Body of pancreas (tissue), 4 donors: Measurements from ENCODE around the gene POLR3A. TPM values are rescaled to one million over a fixed set of nuclear protein-coding genes. Genes with fewer than 3 reads are reported as not detected.

Experiments used
- ATAC-seq: fragments of 150-250 bp; one replicate; pipeline ENCODE4 v1.9.1; 2016
- DNase-seq, 4 donors: peaks; one replicate each; pipeline ENCODE4 v3.0.0-alpha.2; 2019
- H3K27ac ChIP-seq, 4 donors: fragments of 200-600 bp; sonication (generic); 1 replicate in 3 of 4; 2 replicates in 1 of 4; pipeline versions ENCODE4 v1.5.1 to v1.6.1; 2016 to 2019; ENCODE audit warnings: mild to moderate bottlenecking in 1 of 4, mixed read lengths in 1 of 4, moderate library complexity in 1 of 4
- H3K27me3 ChIP-seq, 2 donors: fragments of 200-600 bp; sonication (generic); one replicate each; pipeline ENCODE4 v1.6.0; 2016; ENCODE audit warnings: mild to moderate bottlenecking in 1 of 2
- H3K36me3 ChIP-seq, 2 donors: fragments of 200-600 bp; sonication (generic); replicated peaks in 1 of 2; 2 replicates each; pipeline ENCODE4 v1.5.1; 2016; ENCODE audit warnings: low read depth in 2 of 2; ENCODE audit not compliant: insufficient read depth in 1 of 2
- H3K4me1 ChIP-seq: fragments of 200-600 bp; sonication (generic); one replicate; pipeline ENCODE4 v1.6.0; 2016
- H3K4me3 ChIP-seq, 2 donors: fragments of 200-600 bp; sonication (generic); 1 replicate in 1 of 2; 2 replicates in 1 of 2; pipeline ENCODE4 v1.5.1; 2016 to 2019
- H3K9me3 ChIP-seq, 3 donors: fragments of 200-600 bp; sonication (generic); 1 replicate in 2 of 3; 2 replicates in 1 of 3; pipeline ENCODE4 v1.5.1; 2016
- CTCF ChIP-seq, 7 experiments: fragments of 450-650 bp in 4 of 7; fragments of 200-600 bp in 3 of 7; sonication (generic) in 3 of 7; IDR thresholded peaks; one replicate each; pipeline ENCODE4 v1.5.1; 2016 to 2019; ENCODE audit warnings: antibody characterized with exemption in 7 of 7
- POLR2A ChIP-seq, 3 donors: fragments of 450-650 bp; IDR thresholded peaks; one replicate each; pipeline ENCODE4 v1.6.1; 2016; ENCODE audit warnings: antibody characterized with exemption in 3 of 3, mild to moderate bottlenecking in 2 of 3
- WGBS, 2 donors: methylation state at CpG; one replicate each; pipeline ENCODE4 v1.1.5; 2017; 5-methylcytosine and 5-hydroxymethylcytosine counted together
- intact Hi-C: fragments of 100-400 bp; cut with DNase I; formaldehyde crosslinking; loops from one replicate; pipeline ENCODE4 v1.15.1; 2023
- total RNA-seq, 2 donors: library from RNA; depleted of rRNA; stranded (reverse); fragments of >200 nt; gene quantifications; one replicate each; pipeline ENCODE4 v1.1.0, GENCODE V29; 2016

POLR3A gene
- total RNA-seq, 2 donors from 2014 or later, result 7.9 to 10.4 TPM

- 16 to 24% methylated on average over 7 to 13 of the region's 13 CpGs for whole genome bisulfite sequencing, 2 donors
- DNase-seq (peak; percentile 84 to 91 (median 88)), ATAC-seq (peak; percentile 90)
- no peaks in the 10 kb centered on the region for H3K4me1 ChIP-seq
- no peaks in the 10 kb centered on the region for H3K9me3 ChIP-seq
- H3K27me3 ChIP-seq, result no peaks in the 10 kb centered on the region
- TF ChIP-seq POLR2A (IDR thresholded peaks at IDR 0.05), result no peak
- peak; percentile 74 to 93 (median 86) for TF ChIP-seq CTCF (IDR thresholded peaks at IDR 0.05)
- H3K27ac ChIP-seq, result no peak overlapping the region
- intact Hi-C loops, result loop anchor here (5.0 to 10.0 kb wide), 2 partner anchors 607 to 1150 kb away; no protein-coding TSS in a partner anchor
- H3K36me3 ChIP-seq, result no peaks in the 10 kb centered on the region
- no peak overlapping the region for H3K4me3 ChIP-seq
Observed at GRCh38 chr10:78047314-78047891, 18.1 kb upstream of the POLR3A start.

- ATAC-seq, result no peak
- H3K4me1 ChIP-seq, result no peaks in the 10 kb centered on the region
- no peaks in the 10 kb centered on the region for H3K9me3 ChIP-seq
- no peaks in the 10 kb centered on the region for H3K27me3 ChIP-seq
- 66 to 71% methylated on average over 9 to 10 of the region's 10 CpGs for WGBS, 2 donors
- no peak for TF ChIP-seq POLR2A (IDR thresholded peaks at IDR 0.05)
- no peak for TF ChIP-seq CTCF (IDR thresholded peaks at IDR 0.05)
- peaks cover 0 to 2% of the 10 kb centered on the region in 2 donors for H3K36me3 ChIP-seq
- DNase-seq, result no peak
- intact Hi-C loops, result loop anchor here (5.0 to 10.0 kb wide), 2 partner anchors 608 to 1151 kb away; no protein-coding TSS in a partner anchor
- H3K4me3 ChIP-seq, result no peak overlapping the region
- H3K27ac ChIP-seq, result no peak overlapping the region
Observed at GRCh38 chr10:78046711-78047269, 17.5 kb upstream of the POLR3A start.

GRCh38 chr10:78045856-78046255 lies 16.5 kb upstream of the POLR3A start:
- Histone ChIP-seq H3K27me3 (no peaks in the 10 kb centered on the region), H3K4me3 (no peak overlapping the region), H3K27ac (no peak overlapping the region), H3K36me3 (peaks cover 4 to 11% of the 10 kb centered on the region in 2 donors), H3K4me1 (no peaks in the 10 kb centered on the region), H3K9me3 (no peaks in the 10 kb centered on the region)
- DNase-seq (no peak), ATAC-seq (no peak)
- 83 to 87% methylated on average over 8 of the region's 8 CpGs for WGBS, 2 donors
- intact Hi-C loops, result loop anchor here (5.0 to 10.0 kb wide), 2 partner anchors 609 to 1151 kb away; no protein-coding TSS in a partner anchor
- TF ChIP-seq CTCF (IDR thresholded peaks at IDR 0.05) (no peak), POLR2A (IDR thresholded peaks at IDR 0.05) (no peak)

GRCh38 chr10:78045237-78045636 lies 15.9 kb upstream of the POLR3A start:
- DNase-seq, result no peak
- no peak overlapping the region for H3K27ac ChIP-seq
- no peak for TF ChIP-seq CTCF (IDR thresholded peaks at IDR 0.05)

More at GRCh38 chr10:78045237-78045636, 15.9 kb upstream of the POLR3A start:
- intact Hi-C loops, result loop anchor here (5.0 to 10.0 kb wide), 2 partner anchors 610 to 1152 kb away; no protein-coding TSS in a partner anchor
- Histone ChIP-seq H3K4me1 (no peaks in the 10 kb centered on the region), H3K36me3 (peaks cover 8 to 15% of the 10 kb centered on the region in 2 donors), H3K9me3 (no peaks in the 10 kb centered on the region), H3K4me3 (no peak overlapping the region), H3K27me3 (no peaks in the 10 kb centered on the region)
- ATAC-seq, result no peak
- WGBS, 2 donors, result 57 to 59% methylated on average over 10 of the region's 10 CpGs
